ENCODE data around the gene RBMS2.

DNA sequence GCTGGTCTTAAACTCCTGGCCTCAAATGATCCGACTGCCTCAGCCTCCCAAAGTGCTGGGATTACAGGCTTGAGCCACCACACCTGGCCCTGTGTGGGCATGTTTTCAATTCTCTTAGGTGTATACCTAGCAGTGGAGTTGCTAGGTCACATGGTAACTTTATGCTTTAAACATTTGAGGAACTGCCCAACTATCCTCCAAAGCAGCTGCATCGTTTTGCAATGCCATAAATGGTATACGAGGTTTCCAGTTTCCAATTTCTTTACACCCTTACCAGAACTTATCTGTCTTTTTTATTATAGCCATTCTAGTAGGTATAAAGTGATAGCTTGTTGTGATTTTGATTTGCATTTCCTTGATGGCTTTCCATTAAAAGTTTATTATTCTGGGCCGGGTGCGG lies 25.1 kb downstream of the RBMS2 start:
- TF ChIP-seq EZH2phosphoT487 (IDR thresholded peaks at IDR 0.05; ENCODE audit: insufficient read depth, low read depth) (no peak), EZH2 (IDR thresholded peaks at IDR 0.05; ENCODE audit: insufficient read depth, poor library complexity, severe bottlenecking) (no peak)

All from GM23248 (cell line).